ENCODE results near the gene SIRT4.

The SIRT4 gene

DNA sequence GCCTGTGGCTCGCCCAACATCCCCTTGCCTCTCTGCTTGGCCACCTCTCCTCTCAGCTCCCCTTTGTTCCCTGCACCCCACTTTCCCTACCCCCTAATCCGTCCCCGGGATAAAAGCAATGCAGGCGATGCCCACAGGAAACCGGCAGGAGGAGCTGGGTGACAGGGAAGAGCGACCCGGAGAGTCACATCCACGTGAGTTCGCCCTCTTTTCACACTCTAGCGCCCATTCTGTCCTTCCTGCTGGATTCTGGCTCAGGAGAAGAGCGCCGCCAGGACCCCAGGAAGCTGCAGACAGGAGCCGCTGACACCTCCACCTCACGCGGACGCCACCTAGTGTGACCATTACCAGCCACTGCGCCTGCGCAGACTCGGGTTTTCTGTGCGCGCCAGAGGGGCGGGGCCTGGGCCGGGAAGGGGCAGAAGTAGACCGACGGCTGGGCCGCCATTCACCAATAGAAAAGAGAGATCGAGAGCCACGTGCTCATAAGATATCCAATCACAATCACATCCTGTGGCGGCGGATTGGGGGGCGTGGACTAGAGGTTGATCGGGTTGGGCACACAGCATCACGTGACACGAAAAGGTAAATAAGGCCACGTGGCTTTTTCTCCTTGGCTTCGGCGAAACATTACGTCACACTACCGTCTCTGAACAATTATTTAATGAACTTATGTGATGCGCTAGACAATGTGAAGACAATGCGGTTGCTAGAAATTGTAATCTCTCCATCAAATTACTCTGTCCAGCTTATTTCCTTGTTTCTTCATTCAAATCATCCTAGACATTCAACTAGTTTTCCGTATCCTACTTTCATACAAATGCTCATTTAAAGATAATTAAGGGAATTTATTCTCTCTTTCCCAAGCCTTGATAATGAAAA lies 15.3 kb downstream of the SIRT4 start:
- TF ChIP-seq, protein P1, sequence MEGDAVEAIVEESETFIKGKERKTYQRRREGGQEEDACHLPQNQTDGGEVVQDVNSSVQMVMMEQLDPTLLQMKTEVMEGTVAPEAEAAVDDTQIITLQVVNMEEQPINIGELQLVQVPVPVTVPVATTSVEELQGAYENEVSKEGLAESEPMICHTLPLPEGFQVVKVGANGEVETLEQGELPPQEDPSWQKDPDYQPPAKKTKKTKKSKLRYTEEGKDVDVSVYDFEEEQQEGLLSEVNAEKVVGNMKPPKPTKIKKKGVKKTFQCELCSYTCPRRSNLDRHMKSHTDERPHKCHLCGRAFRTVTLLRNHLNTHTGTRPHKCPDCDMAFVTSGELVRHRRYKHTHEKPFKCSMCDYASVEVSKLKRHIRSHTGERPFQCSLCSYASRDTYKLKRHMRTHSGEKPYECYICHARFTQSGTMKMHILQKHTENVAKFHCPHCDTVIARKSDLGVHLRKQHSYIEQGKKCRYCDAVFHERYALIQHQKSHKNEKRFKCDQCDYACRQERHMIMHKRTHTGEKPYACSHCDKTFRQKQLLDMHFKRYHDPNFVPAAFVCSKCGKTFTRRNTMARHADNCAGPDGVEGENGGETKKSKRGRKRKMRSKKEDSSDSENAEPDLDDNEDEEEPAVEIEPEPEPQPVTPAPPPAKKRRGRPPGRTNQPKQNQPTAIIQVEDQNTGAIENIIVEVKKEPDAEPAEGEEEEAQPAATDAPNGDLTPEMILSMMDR (IDR thresholded peaks at IDR 0.05; ENCODE audit: low read depth, low read length): peak; percentile 36
- TF ChIP-seq, protein P2, sequence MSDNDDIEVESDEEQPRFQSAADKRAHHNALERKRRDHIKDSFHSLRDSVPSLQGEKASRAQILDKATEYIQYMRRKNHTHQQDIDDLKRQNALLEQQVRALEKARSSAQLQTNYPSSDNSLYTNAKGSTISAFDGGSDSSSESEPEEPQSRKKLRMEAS (IDR thresholded peaks at IDR 0.05; ENCODE audit: low read depth, low read length): peak; percentile 100
- peak; percentile 93 for TF ChIP-seq POLR2A (IDR thresholded peaks at IDR 0.05; ENCODE audit: extremely low read depth, insufficient read length)
- peak; percentile 90 for TF ChIP-seq MYC (IDR thresholded peaks at IDR 0.05; ENCODE audit: low read depth, low read length)
- peak; percentile 100 for DNase-seq (ENCODE audit: low read depth)
- H3K4me3 ChIP-seq (ENCODE audit: low read depth, low read length): peak overlapping the region; percentile 80

DNA sequence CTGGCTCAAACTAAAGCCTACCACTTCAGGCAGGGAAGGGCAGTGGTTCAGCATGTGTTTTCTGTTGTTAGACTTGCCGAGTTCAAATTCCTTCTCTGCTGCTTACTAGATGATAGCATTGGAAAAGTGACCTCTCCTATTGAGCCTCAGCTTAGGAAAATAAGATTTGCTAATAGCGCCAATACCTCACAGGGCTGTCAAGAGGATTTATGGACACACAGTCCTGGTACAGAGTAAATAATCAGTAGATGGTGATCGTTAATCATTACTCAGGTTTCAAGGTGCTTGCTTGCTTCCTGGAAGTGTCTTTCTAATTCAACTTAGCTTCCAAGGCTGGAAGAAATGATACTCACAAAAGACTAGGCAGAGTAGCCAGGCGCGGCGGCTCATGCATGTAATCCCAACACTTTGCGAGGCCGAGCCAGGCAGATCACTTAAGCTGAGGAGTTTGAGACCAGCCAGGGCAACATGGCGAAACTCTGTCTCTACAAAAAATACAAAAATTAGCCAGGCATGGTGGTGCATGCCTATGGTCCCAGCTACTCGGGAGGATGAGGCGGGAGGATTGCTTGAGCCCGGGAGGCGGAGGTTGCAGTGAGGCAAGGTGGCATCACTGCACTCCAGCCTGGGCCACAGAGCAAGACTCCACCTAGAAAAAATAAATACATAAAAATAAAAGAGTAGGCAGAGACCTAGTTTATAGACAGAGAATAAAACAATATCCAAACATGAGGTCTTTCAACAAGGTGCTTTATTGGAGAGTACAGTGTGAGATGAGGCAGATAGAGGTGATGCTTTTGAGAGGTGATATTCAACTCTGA lies 19.5 kb downstream of the SIRT4 start:
- no peak for DNase-seq (ENCODE audit: low read depth)
- no peak overlapping the region for H3K4me3 ChIP-seq (ENCODE audit: low read depth, low read length)
- TF ChIP-seq, protein P1 (IDR thresholded peaks at IDR 0.05; ENCODE audit: low read depth, low read length): no peak
- TF ChIP-seq MYC (IDR thresholded peaks at IDR 0.05; ENCODE audit: low read depth, low read length) (no peak), POLR2A (IDR thresholded peaks at IDR 0.05; ENCODE audit: extremely low read depth, insufficient read length) (no peak)
- TF ChIP-seq, protein P2 (IDR thresholded peaks at IDR 0.05; ENCODE audit: low read depth, low read length): no peak

DNA sequence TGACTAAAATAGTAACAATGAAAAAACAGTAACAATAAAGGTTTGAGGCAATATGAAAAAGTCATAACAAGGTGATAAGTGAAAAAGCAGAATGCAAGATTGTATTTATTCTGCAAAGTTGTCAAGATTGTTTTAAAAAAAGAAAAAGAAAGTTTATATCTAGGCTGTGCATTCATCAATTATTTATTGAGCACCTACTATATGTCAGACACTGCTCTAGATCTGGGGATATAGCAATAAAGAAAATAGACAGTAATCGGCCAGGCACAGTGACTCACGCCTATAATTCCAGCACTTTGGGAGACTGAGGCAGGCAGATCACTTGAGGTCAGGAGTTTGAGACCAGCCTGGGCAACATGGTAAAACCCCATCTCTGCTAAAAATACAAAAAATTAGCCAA lies 21.7 kb downstream of the SIRT4 start:
- no peak overlapping the region for H3K4me3 ChIP-seq (ENCODE audit: low read depth, low read length)
- no peak for DNase-seq (ENCODE audit: low read depth)
- no peak for TF ChIP-seq POLR2A (IDR thresholded peaks at IDR 0.05; ENCODE audit: extremely low read depth, insufficient read length)
- TF ChIP-seq MYC (IDR thresholded peaks at IDR 0.05; ENCODE audit: low read depth, low read length): no peak
- TF ChIP-seq, protein P2 (IDR thresholded peaks at IDR 0.05; ENCODE audit: low read depth, low read length): no peak
- TF ChIP-seq, protein P1 (IDR thresholded peaks at IDR 0.05; ENCODE audit: low read depth, low read length): no peak

DNA sequence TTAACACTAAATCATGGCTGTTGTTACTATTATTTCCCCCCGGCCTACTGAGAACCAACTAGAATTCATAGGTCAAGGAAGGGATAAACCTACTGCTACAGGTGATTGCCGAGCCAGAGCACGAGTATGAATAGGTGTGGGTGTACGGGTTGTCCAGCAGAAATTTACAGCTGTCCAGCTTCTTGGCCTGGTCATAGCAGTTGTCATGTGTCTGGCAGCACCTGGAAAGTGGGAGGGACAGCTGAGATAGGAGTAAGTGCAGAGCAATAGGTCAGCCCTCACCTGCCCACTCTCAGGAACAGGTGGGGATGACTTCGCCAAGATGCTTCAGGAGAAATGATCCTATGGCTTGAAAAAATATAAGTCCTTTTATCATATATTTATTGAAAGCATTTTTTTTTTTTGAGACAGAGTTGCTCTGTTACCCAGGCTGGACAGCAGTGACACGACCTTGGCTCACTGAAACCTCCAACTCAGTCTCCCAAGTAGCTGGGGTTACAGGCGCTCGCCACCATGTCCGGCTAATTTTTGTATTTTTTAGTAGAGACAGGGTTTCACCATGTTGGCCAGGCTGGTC lies 22.8 kb downstream of the SIRT4 start:
- no peak for DNase-seq (ENCODE audit: low read depth)
- TF ChIP-seq, protein P1 (IDR thresholded peaks at IDR 0.05; ENCODE audit: low read depth, low read length): no peak
- TF ChIP-seq, protein P2 (IDR thresholded peaks at IDR 0.05; ENCODE audit: low read depth, low read length): no peak
- TF ChIP-seq POLR2A (IDR thresholded peaks at IDR 0.05; ENCODE audit: extremely low read depth, insufficient read length) (no peak), MYC (IDR thresholded peaks at IDR 0.05; ENCODE audit: low read depth, low read length) (no peak)
- H3K4me3 ChIP-seq (ENCODE audit: low read depth, low read length): no peak overlapping the region

DNA sequence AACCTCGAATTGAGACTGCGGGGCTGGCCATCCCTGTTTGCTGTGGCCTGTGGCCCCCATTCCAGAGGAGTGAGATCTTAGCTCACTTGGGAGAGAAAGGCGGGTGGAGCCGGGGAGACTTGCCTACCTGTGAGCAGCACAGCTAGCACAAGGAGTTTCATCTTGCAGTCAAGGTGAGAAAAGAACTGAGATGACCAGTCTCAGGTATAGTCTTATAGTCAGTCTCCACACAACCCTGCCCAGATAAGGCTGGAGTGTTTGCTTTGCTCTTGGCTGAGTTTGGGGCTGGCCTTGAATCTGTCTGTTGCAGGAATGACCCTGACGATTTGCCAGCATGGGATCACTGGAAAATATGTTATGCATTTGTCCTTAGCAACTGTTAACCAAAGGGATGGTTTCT lies 25.5 kb downstream of the SIRT4 start, which contains the start of gene PLA2G1B:
Gene PLA2G1B, minus strand, starts transcription at position 187 of the 400 bp plus-strand sequence. Its CDS starts 26 bp downstream, at position 161.
- H3K4me3 ChIP-seq (ENCODE audit: low read depth, low read length): no peak within 1 kb of the TSS
- no peak for DNase-seq (ENCODE audit: low read depth)
- TF ChIP-seq POLR2A (IDR thresholded peaks at IDR 0.05; ENCODE audit: extremely low read depth, insufficient read length) (no peak), MYC (IDR thresholded peaks at IDR 0.05; ENCODE audit: low read depth, low read length) (no peak)
- TF ChIP-seq, protein P1 (IDR thresholded peaks at IDR 0.05; ENCODE audit: low read depth, low read length): no peak
- TF ChIP-seq, protein P2 (IDR thresholded peaks at IDR 0.05; ENCODE audit: low read depth, low read length): no peak
